GM06990 (cell line): ENCODE data around the gene RAP1GAP2.
"Not testable (repeated sequence)": the region's sequence is repeated elsewhere in the genome, so short reads cannot be mapped to it uniquely, and the experiment has no call there.

Experiments
- DNase-seq: peaks from one replicate; pipeline ENCODE4 v3.0.0-alpha.2; 2011; ENCODE audit not compliant: insufficient read length; ENCODE audit errors: extremely low read depth
- H3K27me3 ChIP-seq: replicated peaks from 2 replicates; pipeline ENCODE4 v1.6.0; 2011; ENCODE audit warnings: low read length; ENCODE audit not compliant: control insufficient read depth, insufficient read depth
- H3K36me3 ChIP-seq: 2 replicates; pipeline ENCODE4 v1.5.1; 2011; ENCODE audit warnings: low read length; ENCODE audit not compliant: control insufficient read depth, insufficient read depth
- H3K4me3 ChIP-seq: replicated peaks from 2 replicates; pipeline ENCODE4 v1.5.1; 2011; ENCODE audit warnings: low read depth, mild to moderate bottlenecking, control low read depth, low read length
- CTCF ChIP-seq: IDR thresholded peaks from 2 replicates; pipeline ENCODE4 v1.5.1; 2011; ENCODE audit warnings: low read length, control low read depth, mild to moderate bottlenecking, inconsistent platforms; ENCODE audit not compliant: insufficient read depth, poor library complexity, severe bottlenecking

Gene RAP1GAP2

DNA sequence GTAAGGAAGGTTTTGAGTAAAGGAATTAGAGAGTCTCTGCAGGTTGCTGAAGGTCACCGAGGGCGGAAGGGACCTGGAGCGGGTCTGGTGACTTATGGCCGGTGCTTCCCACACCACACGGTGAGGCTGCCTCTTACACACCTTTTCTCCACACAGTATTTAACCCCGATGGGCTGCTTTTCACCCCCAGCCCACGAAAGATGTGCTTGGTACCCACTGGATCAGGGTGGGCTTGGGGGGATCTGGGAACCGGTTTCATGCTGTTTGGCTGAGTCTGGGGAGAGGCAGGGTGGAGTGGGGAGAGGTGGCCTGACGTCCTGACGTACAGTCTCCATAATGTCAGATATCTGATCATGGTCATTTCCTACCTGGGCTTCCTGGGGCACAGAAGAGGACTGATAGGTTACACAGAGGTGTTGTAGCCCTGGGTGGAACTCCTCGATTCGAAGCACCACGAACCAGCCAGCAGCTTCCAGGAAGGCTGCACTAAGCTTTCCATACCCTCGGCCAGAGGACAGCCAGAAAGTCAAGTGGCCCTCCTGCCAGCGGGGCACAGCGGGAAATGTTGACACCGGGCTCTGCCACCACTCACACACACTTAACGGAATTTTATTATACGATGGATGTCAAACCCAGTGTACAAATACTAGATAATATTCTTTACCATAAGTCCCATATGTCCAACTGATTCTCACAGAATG, 233.1 kb downstream of the RAP1GAP2 start:
- DNase-seq, result no peak
- Histone ChIP-seq H3K27me3 (no peaks in the 10 kb centered on the region; the same call in 1 of the 2 replicates), H3K4me3 (no peak overlapping the region), H3K36me3 (no peaks in the 10 kb centered on the region)
- no peak for TF ChIP-seq CTCF

DNA sequence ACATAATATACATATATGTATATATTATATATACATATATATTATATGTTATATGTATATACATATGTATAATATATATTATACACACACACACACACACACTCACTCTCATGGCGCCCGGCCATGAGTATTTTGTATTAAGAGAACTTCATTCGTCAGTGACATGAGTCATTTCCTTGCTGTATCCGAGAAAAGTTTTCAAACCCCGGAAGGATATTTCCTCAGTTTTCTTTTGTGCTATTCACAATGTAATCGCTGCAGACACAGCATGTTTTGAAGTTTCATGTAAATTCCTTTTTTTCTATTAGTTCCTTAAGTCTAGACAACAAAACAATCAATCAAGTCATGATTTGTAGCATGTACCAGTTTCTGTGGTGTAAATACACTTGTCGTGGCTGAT, 233.9 kb downstream of the RAP1GAP2 start:
- no peaks in the 10 kb centered on the region for H3K36me3 ChIP-seq
- H3K27me3 ChIP-seq, result no peaks in the 10 kb centered on the region; the same call in 1 of the 2 replicates
- H3K4me3 ChIP-seq, result no peak overlapping the region
- TF ChIP-seq CTCF, result no peak
- DNase-seq, result no peak

- not testable (repeated sequence) for H3K4me3 ChIP-seq, H3K27me3 ChIP-seq, H3K36me3 ChIP-seq, DNase-seq
Measured at GRCh38 chr17:3030852-3031470, 234.7 kb downstream of the RAP1GAP2 start.

GRCh38 chr17:3032258-3033247, 236.3 kb downstream of the RAP1GAP2 start:
- no peak overlapping the region for H3K4me3 ChIP-seq
- no peaks in the 10 kb centered on the region; the same call in 1 of the 2 replicates for H3K27me3 ChIP-seq
- H3K36me3 ChIP-seq, result no peaks in the 10 kb centered on the region
- DNase-seq, result no peak
- TF ChIP-seq CTCF, result no peak

- H3K4me3 ChIP-seq, result no peak overlapping the region
- no peak for DNase-seq
- H3K36me3 ChIP-seq, result no peaks in the 10 kb centered on the region
- H3K27me3 ChIP-seq, result no peaks in the 10 kb centered on the region; the same call in 1 of the 2 replicates
- TF ChIP-seq CTCF, result no peak
Measured at GRCh38 chr17:3033248-3033640, 237.0 kb downstream of the RAP1GAP2 start.
